ENCODE measurements around the gene SACS.
A peak's percentile ranks its signal among the peaks of the same experiment; 100 is the strongest.
"Not testable (repeated sequence)": the region's sequence is repeated elsewhere in the genome, so short reads cannot be mapped to it uniquely, and the experiment has no call there.

SACS gene

GRCh38 chr13:23411706-23412105 is 21.8 kb downstream of the SACS start:
- DNase-seq, result no peak

DNA sequence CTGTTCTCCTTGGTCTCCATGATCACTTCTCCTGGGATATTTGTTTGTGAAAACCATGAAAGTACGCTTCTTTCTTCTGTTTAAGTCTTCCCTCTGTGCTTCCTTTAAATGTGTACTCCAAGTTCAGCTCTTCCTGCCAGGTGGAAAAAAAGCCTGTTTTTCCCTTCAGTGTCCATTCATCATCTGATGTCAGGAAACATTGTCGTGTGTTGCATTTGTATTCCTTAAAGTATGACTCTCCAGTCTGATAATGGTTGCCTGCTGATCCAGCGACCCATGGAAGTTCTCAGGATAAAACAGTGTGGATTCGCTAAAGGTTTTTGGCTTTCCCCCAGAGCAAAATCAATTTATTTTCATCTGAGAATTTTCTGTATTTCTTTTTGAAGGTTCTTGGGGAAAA is 22.3 kb downstream of the SACS start:
- no peak for DNase-seq

DNA sequence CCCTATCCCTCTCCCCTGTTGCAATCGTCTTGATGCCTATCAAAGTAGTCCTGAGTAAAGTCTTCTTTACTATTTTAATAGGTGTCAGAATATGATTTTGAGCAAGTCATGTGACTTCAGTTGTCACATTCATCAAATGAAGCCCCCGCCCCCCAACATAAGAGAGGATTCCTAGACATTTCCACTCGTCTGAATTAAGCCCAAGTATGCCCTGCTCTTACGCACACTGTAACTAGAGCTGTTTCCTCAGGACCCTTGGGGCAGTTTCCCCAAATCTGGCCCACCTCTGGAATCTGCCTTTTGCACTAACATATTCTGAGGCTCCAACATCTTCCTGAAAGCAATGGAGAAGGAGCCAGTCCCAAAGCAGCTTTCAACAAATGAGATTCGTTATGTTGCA is 25.5 kb downstream of the SACS start:
- no peak for DNase-seq

GRCh38 chr13:23401156-23401555 is 32.3 kb downstream of the SACS start:
- DNase-seq, result not testable (repeated sequence)

DNA sequence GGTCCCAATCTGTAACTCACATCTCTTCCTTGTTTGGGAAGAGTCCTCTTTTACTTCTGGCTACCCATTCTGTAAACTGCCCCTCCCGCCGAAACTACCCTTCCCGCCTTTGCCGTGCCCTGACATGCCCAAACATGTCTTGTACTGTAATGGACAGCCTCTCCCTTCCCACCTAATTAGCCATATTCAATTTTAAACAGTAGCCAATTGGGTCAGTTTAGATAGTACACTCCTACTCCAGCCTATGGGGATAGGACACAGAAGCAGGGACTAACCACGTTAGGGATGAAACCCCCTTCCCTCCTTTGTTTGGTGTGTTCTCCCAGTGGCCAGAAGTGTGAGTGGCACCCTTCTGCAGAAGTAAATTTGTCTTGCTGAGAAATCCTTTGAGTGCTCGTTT is 34.2 kb downstream of the SACS start:
- DNase-seq, result no peak

DNA sequence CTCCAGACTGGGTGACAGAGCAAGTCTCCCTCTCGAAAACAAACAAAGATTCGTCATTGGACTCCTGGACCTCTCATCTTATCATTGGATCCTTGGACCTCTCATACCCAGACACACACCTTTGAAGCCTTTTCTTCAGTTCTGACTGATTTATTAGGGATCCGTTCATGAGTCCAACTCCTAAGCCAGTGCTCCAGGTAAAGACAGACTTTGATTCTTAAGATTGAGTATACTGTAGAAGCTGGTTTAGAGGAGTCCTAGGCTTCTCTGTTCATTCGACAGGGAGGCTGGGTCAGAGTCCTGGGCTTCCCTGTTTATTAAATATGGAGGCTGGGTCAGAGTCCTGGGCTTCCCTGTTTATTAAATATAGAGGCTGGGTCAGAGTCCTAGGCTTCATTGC is 38.7 kb downstream of the SACS start:
- DNase-seq, result no peak

DNA sequence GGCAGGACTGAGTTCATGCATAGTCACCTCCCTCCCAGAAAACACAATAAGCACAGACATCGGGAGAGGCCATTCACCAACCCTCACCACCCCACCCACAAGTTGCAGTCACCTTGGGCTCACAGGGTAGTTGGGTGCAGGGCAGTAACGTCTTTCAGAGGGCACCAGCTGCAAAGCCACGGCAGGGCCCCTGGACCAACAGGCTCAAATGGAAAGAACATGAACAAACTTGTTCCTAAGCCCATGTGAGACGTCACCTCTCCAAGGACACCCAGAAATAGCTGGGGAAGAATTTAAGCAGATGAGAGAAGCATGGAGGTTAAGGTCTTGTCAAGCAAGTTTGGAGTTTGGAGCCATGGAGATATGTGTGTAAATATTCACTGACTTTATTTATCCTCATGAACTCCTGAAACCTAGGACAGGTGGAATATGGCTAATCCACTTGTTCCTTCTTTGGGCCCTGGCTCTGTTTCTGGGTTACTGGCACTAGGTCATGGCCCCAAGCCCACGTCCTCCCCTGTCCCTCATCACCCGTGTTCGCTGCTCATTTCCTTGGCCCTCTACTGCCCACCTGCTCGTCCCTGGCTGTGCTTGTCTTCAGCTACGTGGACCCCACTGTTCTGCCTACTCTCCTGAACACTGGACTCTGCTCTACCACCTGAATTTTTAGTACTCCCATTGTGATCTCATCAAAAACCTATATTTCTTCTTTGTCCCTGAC is 40.4 kb downstream of the SACS start:
- DNase-seq, result no peak

DNA sequence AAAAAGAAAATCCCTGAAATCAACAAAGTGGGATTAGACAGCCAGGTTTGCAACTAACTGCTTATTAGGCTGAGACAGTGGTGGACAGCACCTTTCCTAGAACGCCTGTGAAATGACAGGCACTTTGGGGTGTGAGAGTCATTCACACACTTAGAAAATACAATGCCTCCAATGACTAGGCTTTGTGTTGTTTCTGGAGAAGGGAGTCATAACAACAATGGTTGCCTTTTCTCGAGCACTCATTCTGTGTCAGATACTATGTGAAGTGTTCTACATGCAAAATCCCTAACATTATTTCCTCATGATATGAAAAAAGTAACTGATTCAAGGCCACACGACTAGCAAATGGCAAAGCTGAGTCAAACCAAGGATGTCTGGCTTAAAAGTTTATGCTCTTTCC is 41.2 kb downstream of the SACS start:
- no peak for DNase-seq

- no peak for DNase-seq
Observed at GRCh38 chr13:23391752-23392151, 41.8 kb downstream of the SACS start.

- no peak for DNase-seq
Observed at GRCh38 chr13:23386533-23386932, 47.0 kb downstream of the SACS start.

GRCh38 chr13:23385931-23386330 is 47.6 kb downstream of the SACS start:
- DNase-seq, result no peak

DNA sequence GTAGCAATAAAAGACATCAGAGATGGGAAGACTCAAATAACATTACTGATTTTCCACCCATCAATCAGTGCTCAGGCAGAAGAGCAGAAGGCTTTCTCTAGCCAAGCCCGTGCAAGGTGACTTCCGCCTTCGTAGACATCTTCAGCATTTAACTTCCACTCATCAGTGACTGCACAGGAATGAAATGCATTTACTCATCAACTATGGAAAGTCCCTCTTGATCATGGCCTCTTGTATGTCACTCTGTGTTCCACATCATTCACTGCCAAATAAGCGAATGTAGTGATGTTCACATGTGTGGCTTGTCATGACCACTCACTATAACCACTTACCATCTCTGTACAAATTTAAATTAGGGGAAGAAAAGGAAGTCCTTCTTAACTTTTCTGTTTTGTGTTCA is 49.4 kb downstream of the SACS start:
- no peak for DNase-seq

- DNase-seq, result no peak
Observed at GRCh38 chr13:23383151-23383550, 50.4 kb downstream of the SACS start.

GRCh38 chr13:23381866-23382265 is 51.6 kb downstream of the SACS start:
- DNase-seq, result peak in 10 of 56 donors; percentile 6 to 55 (median 21)

DNA sequence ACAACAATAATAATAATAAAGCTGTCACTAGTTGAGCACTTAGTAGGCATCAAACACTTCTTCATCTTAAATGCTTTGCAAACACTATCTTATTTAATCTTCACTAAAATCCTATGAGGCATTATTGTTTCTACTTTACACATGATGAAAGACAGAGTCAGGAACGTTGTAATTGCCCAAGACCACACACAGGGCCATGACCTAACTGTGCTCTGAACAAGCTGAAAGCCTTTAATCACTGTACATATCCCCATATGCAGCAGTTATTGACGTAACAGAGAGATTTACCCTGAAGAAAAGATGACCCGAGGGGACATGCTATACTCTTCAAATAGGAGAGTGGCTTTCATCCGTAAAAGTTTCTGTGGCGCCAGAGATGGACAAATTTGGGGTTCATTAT is 53.0 kb downstream of the SACS start:
- no peak for DNase-seq

DNA sequence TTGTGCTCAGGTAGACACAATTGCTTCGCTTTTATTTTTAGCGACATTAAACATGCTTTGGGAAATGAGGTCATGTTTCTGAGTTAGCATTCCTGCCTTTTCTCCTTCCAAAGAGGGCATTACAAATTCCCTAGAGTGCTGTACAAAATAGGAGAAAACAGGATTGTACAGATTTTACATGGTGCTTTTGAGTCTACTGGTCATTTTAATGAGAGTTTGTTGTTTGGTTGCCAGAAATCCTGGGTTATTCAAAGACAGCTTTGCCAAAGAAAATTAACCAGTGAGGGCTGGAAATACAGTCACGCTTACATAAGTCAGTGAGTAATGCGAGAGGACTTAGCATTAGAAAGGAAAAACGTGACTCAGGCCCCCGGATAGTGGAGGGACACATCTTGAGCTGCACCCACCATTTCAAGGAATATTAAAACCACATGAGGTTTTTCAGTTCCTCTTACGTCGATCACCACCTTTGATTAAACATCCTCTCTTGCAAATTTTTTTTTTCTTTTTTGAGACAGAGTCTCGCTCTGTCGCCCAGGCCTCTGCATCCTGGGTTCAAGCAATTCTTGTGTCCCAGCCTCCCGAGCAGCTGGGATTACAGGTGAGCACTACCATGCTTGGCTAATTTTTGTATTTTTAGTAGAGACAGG is 55.4 kb downstream of the SACS start:
- peak in 8 of 56 donors; percentile 6 to 34 (median 28) for DNase-seq

DNA sequence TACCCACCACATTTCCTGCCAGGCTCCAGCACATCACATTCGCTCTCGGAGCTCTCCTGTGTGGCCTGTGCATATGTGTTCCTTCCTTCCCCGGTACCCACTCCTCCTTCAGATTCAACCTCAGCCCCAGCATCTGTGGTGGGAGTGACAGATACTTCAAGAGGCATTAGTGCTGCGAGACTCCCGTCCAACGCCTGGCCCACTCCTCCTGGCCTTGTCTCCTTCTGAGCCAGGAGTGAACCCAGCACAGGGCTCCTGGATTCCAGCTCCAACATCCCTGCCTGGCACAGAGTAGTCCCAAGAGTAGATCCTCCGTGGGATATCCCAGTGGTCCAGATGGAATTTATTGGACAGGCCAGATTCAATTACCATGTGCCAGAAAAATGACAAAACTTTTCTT is 55.9 kb downstream of the SACS start:
- peak in 3 of 56 donors; percentile 1 to 17 (median 5) for DNase-seq

DNA sequence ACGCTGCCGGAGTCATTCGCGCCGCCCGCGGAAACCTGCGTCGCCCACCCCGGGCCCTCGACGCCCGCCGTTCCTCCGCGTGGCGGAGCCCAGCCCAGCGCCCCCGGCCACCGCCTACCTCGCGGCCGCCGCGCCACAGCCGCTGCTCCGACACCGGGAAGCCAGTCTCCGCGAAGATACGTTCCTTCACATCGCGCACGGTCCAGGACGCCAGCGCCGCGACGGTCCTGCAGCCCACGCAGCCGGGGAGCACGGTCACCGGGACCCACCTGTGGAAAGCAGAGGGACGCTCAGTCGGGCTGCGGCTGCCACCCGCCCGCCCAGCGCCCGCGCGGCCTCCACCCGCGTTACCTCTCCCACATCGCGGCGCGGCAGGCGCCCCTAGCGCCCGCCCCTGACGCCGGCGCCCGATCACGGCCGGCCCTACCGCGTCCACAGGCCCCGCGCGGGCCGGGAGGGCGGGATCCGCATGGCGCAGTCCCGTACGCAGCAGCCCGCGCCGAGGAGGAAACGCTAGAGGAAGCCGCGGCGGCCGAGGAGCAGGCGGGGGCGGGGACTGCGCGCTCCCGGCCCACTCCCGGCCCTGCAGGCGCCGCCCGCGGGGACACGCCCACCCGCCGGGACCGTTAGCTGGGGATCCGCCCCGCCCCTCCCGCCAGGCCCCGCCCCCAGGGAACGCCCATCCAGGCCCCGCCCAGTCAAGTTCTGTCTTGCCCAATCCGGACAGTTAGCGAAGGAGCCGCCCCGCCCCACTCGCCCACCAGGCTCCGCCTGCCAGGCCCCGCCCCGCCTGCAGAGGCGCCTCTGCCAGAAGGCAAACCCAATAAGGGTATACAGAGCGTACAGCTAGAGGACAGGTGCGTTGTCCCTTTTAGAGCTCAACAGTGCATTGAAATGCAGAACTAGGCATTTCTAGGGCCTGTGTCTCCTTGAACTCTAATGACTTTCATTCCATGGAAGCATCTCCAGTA is 58.2 kb downstream of the SACS start:
- DNase-seq, result peak; percentile 36 to 98 (median 95)

DNA sequence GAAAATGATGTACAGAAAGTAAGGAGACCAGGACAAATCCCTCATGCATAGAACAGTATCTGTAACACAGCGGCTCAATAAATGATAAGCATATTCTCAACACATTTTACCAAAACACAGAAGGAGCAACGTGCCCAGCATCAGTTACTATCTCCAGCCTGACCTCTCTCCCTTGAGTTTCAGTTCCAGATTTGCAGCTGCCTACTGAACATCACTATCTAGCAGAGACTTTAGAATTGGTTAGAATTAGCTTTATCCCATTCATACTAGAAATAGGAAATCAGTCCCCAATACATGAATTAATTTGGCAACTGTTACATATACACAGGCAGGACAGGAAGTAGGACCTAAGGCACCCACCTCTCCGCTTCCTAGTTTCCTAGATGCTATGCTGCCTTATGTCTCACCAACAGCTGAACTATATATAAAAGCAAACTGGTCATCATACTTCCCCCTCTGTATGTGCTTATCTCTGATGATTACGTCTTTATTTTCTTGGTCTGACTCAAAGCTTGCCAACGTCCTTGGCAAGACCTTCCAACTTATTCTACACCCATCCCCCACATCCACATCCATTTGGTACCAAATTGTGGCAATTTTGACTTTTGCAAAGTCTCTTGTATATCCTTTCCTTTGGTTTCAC is 61.1 kb downstream of the SACS start:
- DNase-seq, result no peak

DNA sequence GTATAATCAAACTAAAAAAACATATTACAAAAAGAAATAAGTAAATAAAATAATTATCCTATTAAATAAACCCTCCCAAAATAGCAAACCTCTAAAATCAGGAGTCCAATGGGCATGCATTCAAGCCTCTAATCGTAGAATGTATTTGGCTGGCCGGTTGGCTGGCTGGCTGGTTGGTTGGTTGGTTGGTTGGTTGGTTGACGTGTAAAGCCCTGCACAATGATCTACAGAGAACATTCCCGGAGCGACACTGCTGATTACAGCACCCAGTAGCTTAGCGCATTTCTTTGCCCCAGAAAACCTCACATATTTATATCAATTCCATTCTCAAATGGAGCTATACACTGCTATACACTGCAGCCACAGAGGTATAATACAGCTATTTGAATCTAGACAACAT is 65.6 kb downstream of the SACS start:
- DNase-seq, result no peak

GRCh38 chr13:23365652-23366051 is 67.8 kb downstream of the SACS start:
- DNase-seq, result no peak

- DNase-seq, result no peak
Observed at GRCh38 chr13:23359882-23360281, 73.6 kb downstream of the SACS start.
